Trophoblast cell (in vitro differentiated cells and primary cell): Measurements from ENCODE around the gene GNB1.
A peak's percentile ranks its signal among the peaks of the same experiment; 100 is the strongest.

Experiments used
- DNase-seq, 2 donors: peaks; one replicate each; pipeline ENCODE4 v3.0.0-alpha.2; 2016
- H2AFZ ChIP-seq: 2 replicates; pipeline ENCODE4 v1.6.1; 2013; ENCODE audit warnings: low read length, moderate library complexity, mild to moderate bottlenecking; ENCODE audit not compliant: insufficient read depth, poor library complexity
- H2AK5ac ChIP-seq: 2 replicates; pipeline ENCODE4 v1.6.1; 2013; ENCODE audit warnings: mild to moderate bottlenecking, low read length
- H2BK120ac ChIP-seq: 2 replicates; pipeline ENCODE4 v1.6.1; 2013; ENCODE audit warnings: low read length, mild to moderate bottlenecking, moderate library complexity; ENCODE audit not compliant: insufficient read depth, poor library complexity
- H2BK12ac ChIP-seq: 2 replicates; pipeline ENCODE4 v1.6.1; 2013; ENCODE audit warnings: mild to moderate bottlenecking, low read length, moderate library complexity
- H2BK5ac ChIP-seq: 2 replicates; pipeline ENCODE4 v1.6.1; 2013; ENCODE audit warnings: low read length, low read depth, moderate library complexity, mild to moderate bottlenecking; ENCODE audit not compliant: poor library complexity
- H3K14ac ChIP-seq: 2 replicates; pipeline ENCODE4 v1.6.1; 2013; ENCODE audit warnings: mild to moderate bottlenecking, low read length
- H3K18ac ChIP-seq: 2 replicates; pipeline ENCODE4 v1.6.1; 2013; ENCODE audit warnings: mild to moderate bottlenecking, low read length
- H3K23ac ChIP-seq: 2 replicates; pipeline ENCODE4 v1.6.1; 2013; ENCODE audit warnings: low read length
- H3K27ac ChIP-seq: 2 replicates; pipeline ENCODE4 v1.5.1; 2013; ENCODE audit warnings: low read depth, mild to moderate bottlenecking, inconsistent platforms, low read length, moderate library complexity
- H3K27me3 ChIP-seq: 2 replicates; pipeline ENCODE4 v1.6.1; 2013; ENCODE audit warnings: inconsistent platforms, mild to moderate bottlenecking, low read length, moderate library complexity; ENCODE audit not compliant: insufficient read depth
- H3K36me3 ChIP-seq, 2 experiments: 1 replicate in 1 of 2; 2 replicates in 1 of 2; pipeline ENCODE4 v1.6.1; 2013; ENCODE audit warnings: low read length in 2 of 2, mild to moderate bottlenecking in 2 of 2, moderate library complexity in 1 of 2; ENCODE audit not compliant: insufficient read depth in 2 of 2, control insufficient read depth in 1 of 2
- H3K4ac ChIP-seq: 2 replicates; pipeline ENCODE4 v1.6.1; 2013; ENCODE audit warnings: low read depth, mild to moderate bottlenecking, low read length, moderate library complexity
- H3K4me1 ChIP-seq, 2 experiments: 1 replicate in 1 of 2; 2 replicates in 1 of 2; pipeline ENCODE4 v1.6.1; 2013; ENCODE audit warnings: low read length in 2 of 2, mild to moderate bottlenecking in 2 of 2, moderate library complexity in 1 of 2; ENCODE audit not compliant: insufficient read depth in 2 of 2, control insufficient read depth in 1 of 2
- H3K4me2 ChIP-seq: 2 replicates; pipeline ENCODE4 v1.6.1; 2013; ENCODE audit warnings: inconsistent platforms, mild to moderate bottlenecking, low read length, moderate library complexity
- H3K4me3 ChIP-seq: 2 replicates; pipeline ENCODE4 v1.5.1; 2013; ENCODE audit warnings: mild to moderate bottlenecking, low read depth, low read length, inconsistent platforms
- H3K79me1 ChIP-seq: one replicate; pipeline ENCODE4 v1.6.1; 2013; ENCODE audit warnings: low read length
- H3K79me2 ChIP-seq: 2 replicates; pipeline ENCODE4 v1.6.1; 2013; ENCODE audit warnings: low read length, mild to moderate bottlenecking; ENCODE audit not compliant: control insufficient read depth, insufficient read depth, poor library complexity
- H3K9ac ChIP-seq: 2 replicates; pipeline ENCODE4 v1.6.1; 2013; ENCODE audit warnings: mild to moderate bottlenecking, low read length
- H3K9me3 ChIP-seq: 2 replicates; pipeline ENCODE4 v1.6.1; 2013; ENCODE audit warnings: low read depth, mild to moderate bottlenecking, control low read depth, inconsistent platforms, low read length; ENCODE audit not compliant: insufficient read depth
- H4K12ac ChIP-seq: 2 replicates; pipeline ENCODE4 v1.6.1; 2013; ENCODE audit warnings: low read depth, mild to moderate bottlenecking, low read length, moderate library complexity
- H4K8ac ChIP-seq: 2 replicates; pipeline ENCODE4 v1.6.1; 2013; ENCODE audit warnings: low read depth, mild to moderate bottlenecking, low read length, moderate library complexity
- H4K91ac ChIP-seq: one replicate; pipeline ENCODE4 v1.6.1; 2013; ENCODE audit warnings: low read depth, mild to moderate bottlenecking, low read length, moderate library complexity
- WGBS: extraction: QIAGEN DNeasy Blood & Tissue Kit; methylation state at CpG from one replicate; pipeline ENCODE4 v1.1.7; 2013; ENCODE audit warnings: missing lambda C conversion rate; ENCODE audit not compliant: insufficient read length, insufficient coverage; ENCODE audit errors: extremely low coverage; 5-methylcytosine and 5-hydroxymethylcytosine counted together

Gene GNB1

GRCh38 chr1:1764876-1765470 lies 125.9 kb downstream of the GNB1 start:
- no peak overlapping the region for H2BK12ac ChIP-seq
- H3K27me3 ChIP-seq, result no peaks in the 10 kb centered on the region
- H3K4me2 ChIP-seq, result no peak overlapping the region
- no peak for DNase-seq
- no peak overlapping the region for H4K91ac ChIP-seq
- H3K79me2 ChIP-seq, result peaks cover 5% of the 10 kb centered on the region
- H4K8ac ChIP-seq, result no peak overlapping the region
- no peak overlapping the region for H2AFZ ChIP-seq
- H3K23ac ChIP-seq, result no peak overlapping the region
- no peak overlapping the region for H3K18ac ChIP-seq
- H2BK5ac ChIP-seq, result no peak overlapping the region
- H4K12ac ChIP-seq, result no peak overlapping the region
- H3K4me1 ChIP-seq, result peaks cover 4 to 12% of the 10 kb centered on the region in 2 experiments
- WGBS, result no CpG with 5 or more reads among the region's 23 CpGs
- no peaks in the 10 kb centered on the region for H3K79me1 ChIP-seq
- H3K9ac ChIP-seq, result no peak overlapping the region
- no peak overlapping the region for H3K4me3 ChIP-seq
- no peaks in the 10 kb centered on the region for H3K9me3 ChIP-seq
- no peak overlapping the region for H3K14ac ChIP-seq
- peaks cover 40 to 45% of the 10 kb centered on the region in 2 experiments for H3K36me3 ChIP-seq
- no peak overlapping the region for H3K27ac ChIP-seq
- H3K4ac ChIP-seq, result no peak overlapping the region
- no peak overlapping the region for H2AK5ac ChIP-seq
- no peak overlapping the region for H2BK120ac ChIP-seq

- Histone ChIP-seq H3K27me3 (no peaks in the 10 kb centered on the region), H3K36me3 (peaks cover 49 to 50% of the 10 kb centered on the region in 2 experiments), H3K79me1 (no peaks in the 10 kb centered on the region), H3K4me3 (no peak overlapping the region), H3K4me1 (peaks cover 4 to 16% of the 10 kb centered on the region in 2 experiments), H3K14ac (no peak overlapping the region), H3K27ac (peak overlapping the region; percentile 6), H3K9ac (no peak overlapping the region), H2AFZ (no peak overlapping the region), H2BK120ac (no peak overlapping the region), H2BK5ac (no peak overlapping the region), H4K91ac (no peak overlapping the region), H3K79me2 (peaks cover 3% of the 10 kb centered on the region), H3K23ac (no peak overlapping the region), H4K12ac (no peak overlapping the region), H3K9me3 (peaks cover 2% of the 10 kb centered on the region), H3K4me2 (no peak overlapping the region), H2BK12ac (no peak overlapping the region), H2AK5ac (no peak overlapping the region), H3K18ac (no peak overlapping the region), H3K4ac (peak overlapping the region; percentile 8), H4K8ac (no peak overlapping the region)
- WGBS, result no CpG with 5 or more reads among the region's 32 CpGs
- DNase-seq, result peak; percentile 53 to 86
Measured at GRCh38 chr1:1763657-1764621, 126.9 kb downstream of the GNB1 start.

- no CpG with 5 or more reads among the region's 23 CpGs for WGBS
- Histone ChIP-seq H2BK5ac (no peak overlapping the region), H3K9me3 (peaks cover 2% of the 10 kb centered on the region), H3K4ac (peak overlapping the region; percentile 12), H2AFZ (no peak overlapping the region), H2BK120ac (no peak overlapping the region), H3K79me1 (peaks cover 4% of the 10 kb centered on the region), H4K12ac (no peak overlapping the region), H2BK12ac (no peak overlapping the region), H4K8ac (no peak overlapping the region), H3K4me3 (no peak overlapping the region), H4K91ac (no peak overlapping the region), H3K79me2 (peaks cover 3% of the 10 kb centered on the region), H3K36me3 (peaks cover 57 to 68% of the 10 kb centered on the region in 2 experiments), H3K4me1 (peaks cover 7 to 18% of the 10 kb centered on the region in 2 experiments), H3K18ac (peak overlapping the region; percentile 72), H3K9ac (no peak overlapping the region), H3K14ac (no peak overlapping the region), H2AK5ac (no peak overlapping the region), H3K27ac (no peak overlapping the region), H3K27me3 (no peaks in the 10 kb centered on the region), H3K4me2 (no peak overlapping the region), H3K23ac (no peak overlapping the region)
- no peak for DNase-seq
Measured at GRCh38 chr1:1761504-1762376, 129.1 kb downstream of the GNB1 start.

- Histone ChIP-seq H3K14ac (no peak overlapping the region), H3K18ac (no peak overlapping the region), H2BK5ac (no peak overlapping the region), H3K4me1 (peaks cover 7 to 18% of the 10 kb centered on the region in 2 experiments), H3K79me1 (peaks cover 4% of the 10 kb centered on the region), H3K9ac (no peak overlapping the region), H2AK5ac (no peak overlapping the region), H4K8ac (no peak overlapping the region), H3K4me2 (no peak overlapping the region), H2BK120ac (no peak overlapping the region), H3K79me2 (peaks cover 3% of the 10 kb centered on the region), H3K4ac (no peak overlapping the region), H3K4me3 (no peak overlapping the region), H4K12ac (no peak overlapping the region), H4K91ac (no peak overlapping the region), H3K36me3 (peaks cover 67 to 78% of the 10 kb centered on the region in 2 experiments), H2BK12ac (no peak overlapping the region), H3K27ac (no peak overlapping the region), H3K23ac (no peak overlapping the region), H3K27me3 (no peaks in the 10 kb centered on the region), H2AFZ (no peak overlapping the region), H3K9me3 (peaks cover 2% of the 10 kb centered on the region)
- whole genome bisulfite sequencing, result no CpG with 5 or more reads among the region's 10 CpGs
- DNase-seq, result no peak
Measured at GRCh38 chr1:1760715-1761114, 130.2 kb downstream of the GNB1 start.
